WTC11 (cell line): ENCODE measurements around the gene HPCA. TPM values are rescaled to one million over a fixed set of nuclear protein-coding genes. Genes with fewer than 3 reads are reported as not detected.

Experiments used
- ATAC-seq: fragments of 200-7000 bp; cut with Tn5 transposase; 2 replicates; pipeline ENCODE4 v1.10.0; 2021; ENCODE audit warnings: mild to moderate bottlenecking, moderate library complexity
- CTCF ChIA-PET: fragments of 300-600 bp; sonication (Branson Sonifier 250); formaldehyde crosslinking; loops from one replicate; lab custom pipeline; 2021; ENCODE audit warnings: antibody characterized with exemption; lab: Charles Lee
- POLR2A ChIA-PET: fragments of 350-600 bp; sonication (Branson Sonifier 250); formaldehyde crosslinking; loops from one replicate; lab custom pipeline; 2021; ENCODE audit warnings: antibody characterized with exemption; lab: Charles Lee
- DNase-seq: peaks from one replicate; pipeline ENCODE4 v3.0.0; 2021; ENCODE audit warnings: low spot score
- H3K27ac Mint-ChIP-seq: 2 replicates; pipeline ENCODE4 v1.8.0; 2021; ENCODE audit warnings: mixed read lengths
- H3K27me3 Mint-ChIP-seq: 2 replicates; pipeline ENCODE4 v1.8.0; 2021; ENCODE audit warnings: low read depth, mild to moderate bottlenecking, moderate library complexity, mixed read lengths
- H3K36me3 Mint-ChIP-seq: 2 replicates; pipeline ENCODE4 v1.8.0; 2021; ENCODE audit warnings: mixed read lengths
- H3K4me1 Mint-ChIP-seq: 2 replicates; pipeline ENCODE4 v1.8.0; 2022; ENCODE audit warnings: mixed read lengths
- H3K4me3 Mint-ChIP-seq: 2 replicates; pipeline ENCODE4 v1.8.0; 2021; ENCODE audit warnings: mild to moderate bottlenecking, moderate library complexity, mixed read lengths
- H3K9me3 Mint-ChIP-seq: 2 replicates; pipeline ENCODE4 v1.8.0; 2021; ENCODE audit warnings: mixed read lengths
- AFF4 ChIP-seq: sonication (generic); formaldehyde crosslinking; IDR thresholded peaks from 2 replicates; pipeline ENCODE4 v1.8.1; 2023; ENCODE audit warnings: mild to moderate bottlenecking, missing genetic modification reagents, borderline replicate concordance
- AR ChIP-seq: fragments of 250-450 bp; sonication (Bioruptor Pico); IDR thresholded peaks from 2 replicates; pipeline ENCODE4 v1.9.0; 2021; ENCODE audit warnings: mild to moderate bottlenecking
- GRHL2 ChIP-seq: fragments of 250-450 bp; sonication (Bioruptor Pico); IDR thresholded peaks from 2 replicates; pipeline ENCODE4 v1.8.0; 2022; ENCODE audit warnings: mild to moderate bottlenecking, moderate library complexity; ENCODE audit not compliant: insufficient replicate concordance, severe bottlenecking
- RELA ChIP-seq: sonication (generic); formaldehyde crosslinking; IDR thresholded peaks from 2 replicates; pipeline ENCODE4 v1.8.1; 2022; ENCODE audit warnings: missing genetic modification reagents, mild to moderate bottlenecking, borderline replicate concordance
- STAT6 ChIP-seq: sonication (generic); formaldehyde crosslinking; conservative IDR thresholded peaks from 2 replicates; pipeline ENCODE4 v1.8.1; 2023; ENCODE audit warnings: mild to moderate bottlenecking, low read depth, missing genetic modification reagents, moderate library complexity
- TEAD1 ChIP-seq: sonication (generic); formaldehyde crosslinking; IDR thresholded peaks from 2 replicates; pipeline ENCODE4 v1.8.0; 2022; ENCODE audit warnings: mild to moderate bottlenecking, missing genetic modification reagents
- USF1 ChIP-seq: sonication (generic); formaldehyde crosslinking; IDR thresholded peaks from 2 replicates; pipeline ENCODE4 v1.8.0; 2022; ENCODE audit warnings: mild to moderate bottlenecking, missing genetic modification reagents
- ZBTB43 ChIP-seq: sonication (generic); formaldehyde crosslinking; IDR thresholded peaks from 2 replicates; pipeline ENCODE4 v1.8.1; 2023; ENCODE audit warnings: mild to moderate bottlenecking, missing genetic modification reagents
- ZNF281 ChIP-seq: sonication (generic); formaldehyde crosslinking; IDR thresholded peaks from 2 replicates; pipeline ENCODE4 v1.8.0; 2023; ENCODE audit warnings: mild to moderate bottlenecking, missing genetic modification reagents
- ZNF423 ChIP-seq: fragments of 250-450 bp; sonication (Bioruptor Pico); IDR thresholded peaks from 2 replicates; pipeline ENCODE4 v2.1.2; 2022; ENCODE audit warnings: mild to moderate bottlenecking, moderate library complexity
- ZNF425 ChIP-seq: fragments of 250-450 bp; sonication (Bioruptor Pico); conservative IDR thresholded peaks from 2 replicates; pipeline ENCODE4 v1.9.0; 2021; ENCODE audit warnings: mild to moderate bottlenecking
- ZNF512 ChIP-seq: sonication (generic); formaldehyde crosslinking; IDR thresholded peaks from 2 replicates; pipeline ENCODE4 v1.8.1; 2022; ENCODE audit warnings: missing genetic modification reagents, borderline replicate concordance
- total RNA-seq: library from RNA; stranded (reverse); gene quantifications from 3 replicates; pipeline ENCODE4 v1.2.3, GENCODE V29; 2021

The HPCA gene
- total RNA-seq, 1 experiment from 2014 or later: 1.9 TPM

GRCh38 chr1:32855861-32856617 lies 30.3 kb upstream of the HPCA start:
- no peak overlapping the region for H3K4me3 Mint-ChIP-seq
- H3K27me3 Mint-ChIP-seq: no peaks in the 10 kb centered on the region
- DNase-seq: no peak
- no peak for ATAC-seq
- H3K4me1 Mint-ChIP-seq: peaks cover 3% of the 10 kb centered on the region; the same call in 1 of the 2 replicates
- no peaks in the 10 kb centered on the region for H3K9me3 Mint-ChIP-seq
- H3K27ac Mint-ChIP-seq: no peak overlapping the region
- ChIA-PET POLR2A (no interaction called here), CTCF (no interaction called here)
- H3K36me3 Mint-ChIP-seq: peaks cover 33% of the 10 kb centered on the region
- TF ChIP-seq ZBTB43: no peak
- TF ChIP-seq AR (CRISPR knock-in tag): no peak
- TF ChIP-seq GRHL2 (CRISPR knock-in tag): no peak
- TF ChIP-seq AFF4 (CRISPR knock-in tag): no peak
- TF ChIP-seq ZNF281 (CRISPR knock-in tag): no peak
- no peak for TF ChIP-seq RELA (CRISPR knock-in tag)
- TF ChIP-seq USF1 (CRISPR knock-in tag): no peak
- TF ChIP-seq STAT6 (CRISPR knock-in tag): no peak
- no peak for TF ChIP-seq ZNF423 (CRISPR knock-in tag)
- TF ChIP-seq ZNF425 (CRISPR knock-in tag): no peak
- TF ChIP-seq ZNF512 (CRISPR knock-in tag): no peak
- no peak for TF ChIP-seq TEAD1 (CRISPR knock-in tag)
